HCT116 (cell line): ENCODE data around the gene LRRC3. TPM values are rescaled to one million over a fixed set of nuclear protein-coding genes. Genes with fewer than 3 reads are reported as not detected.

Experiments used
- ATAC-seq: fragments of 200-7000 bp; cut with Tn5 transposase; 2 replicates; pipeline ENCODE4 v1.9.1; 2020; ENCODE audit warnings: mild to moderate bottlenecking, moderate library complexity
- BruUV-seq: library from RNA; stranded (reverse); fragments of 400-500 nt; replicated peaks from 2 replicates; lab custom pipeline; 2021; lab: Mats Ljungman, UMichigan
- CTCF ChIA-PET: fragments of 300-600 bp; sonication (Branson Sonifier 250); formaldehyde crosslinking; loops from one replicate; lab custom pipeline; 2021; ENCODE audit warnings: antibody characterized with exemption; lab: Charles Lee
- POLR2A ChIA-PET: fragments of 300-600, 350-600 bp; sonication (Branson Sonifier 250); formaldehyde crosslinking; loops from one replicate; lab custom pipeline; 2021; ENCODE audit warnings: antibody characterized with exemption; lab: Charles Lee
- RAD21 ChIA-PET, 2 experiments: fragments of 300-600 bp; sonication (Branson Sonifier 250); formaldehyde crosslinking; loops; one replicate each; lab custom pipeline; 2023; ENCODE audit warnings: low total read pairs in 2 of 2; ENCODE audit not compliant: uncharacterized antibody in 2 of 2, unreplicated experiment in 2 of 2, low non-redundant PET in 1 of 2; lab: Charles Lee
- DNase-seq: peaks from one replicate; pipeline ENCODE4 v3.0.0-alpha.2; 2010; ENCODE audit warnings: low read depth, low spot score
- H2AFZ ChIP-seq: fragments of 200-600 bp; shearing (Covaris generic), sonication (generic); 2 replicates; pipeline ENCODE4 v1.6.1; 2017; ENCODE audit warnings: low read depth, mixed run types, mixed read lengths, antibody characterized with exemption, low read length; ENCODE audit not compliant: poor library complexity, severe bottlenecking
- H3K27ac ChIP-seq: 2 replicates; pipeline ENCODE4 v1.5.1; 2012; ENCODE audit warnings: low read depth, low read length
- H3K27me3 ChIP-seq: fragments of 200-600 bp; sonication (generic); 2 replicates; pipeline ENCODE4 v1.6.1; 2016; ENCODE audit warnings: mixed run types, low read length, mixed read lengths; ENCODE audit not compliant: insufficient read depth
- H3K36me3 ChIP-seq, 2 experiments: fragments of 200-500 bp in 1 of 2; fragments of 200-600 bp in 1 of 2; sonication (Bioruptor generic) in 1 of 2; sonication (generic) in 1 of 2; 2 replicates each; pipeline versions ENCODE4 v1.5.1 to v1.6.1; 2014 to 2016; ENCODE audit warnings: low read length in 2 of 2, inconsistent platforms in 1 of 2, mixed read lengths in 1 of 2, mixed run types in 1 of 2; ENCODE audit not compliant: insufficient read depth in 2 of 2, control insufficient read depth in 1 of 2
- H3K4me1 ChIP-seq, 2 experiments: fragments of 200-600 bp in 1 of 2; sonication (generic) in 1 of 2; 2 replicates each; pipeline versions ENCODE4 v1.5.1 to v1.6.1; 2012 to 2017; ENCODE audit warnings: low read length in 2 of 2, inconsistent platforms in 1 of 2, mild to moderate bottlenecking in 1 of 2, mixed read lengths in 1 of 2, mixed run types in 1 of 2, moderate library complexity in 1 of 2; ENCODE audit not compliant: insufficient read depth in 2 of 2, control insufficient read depth in 1 of 2
- H3K4me2 ChIP-seq: fragments of 200-600 bp; sonication (generic); 2 replicates; pipeline ENCODE4 v1.6.1; 2017; ENCODE audit warnings: mixed run types, low read length, mixed read lengths
- H3K4me3 ChIP-seq, 2 experiments: fragments of 200-600 bp in 1 of 2; sonication (generic) in 1 of 2; replicated peaks in 1 of 2; 2 replicates each; pipeline ENCODE4 v1.5.1; 2011 to 2016; ENCODE audit warnings: low read length in 2 of 2, control low read depth in 1 of 2, low read depth in 1 of 2, mild to moderate bottlenecking in 1 of 2, mixed read lengths in 1 of 2, mixed run types in 1 of 2
- H3K79me2 ChIP-seq: fragments of 200-600 bp; sonication (generic); 2 replicates; pipeline ENCODE4 v1.6.1; 2017; ENCODE audit warnings: mild to moderate bottlenecking, mixed run types, low read length, moderate library complexity, mixed read lengths; ENCODE audit not compliant: insufficient read depth
- H3K9ac ChIP-seq: fragments of 200-600 bp; sonication (generic); 2 replicates; pipeline ENCODE4 v1.6.1; 2016; ENCODE audit warnings: low read length, mixed read lengths
- H3K9me2 ChIP-seq: fragments of 200-600 bp; sonication (generic), shearing (Covaris generic); 2 replicates; pipeline ENCODE4 v1.6.1; 2017; ENCODE audit warnings: mixed run types, mild to moderate bottlenecking, moderate library complexity; ENCODE audit not compliant: insufficient read depth
- H3K9me3 ChIP-seq, 2 experiments: fragments of 200-500 bp in 1 of 2; fragments of 200-600 bp in 1 of 2; sonication (Bioruptor generic) in 1 of 2; sonication (generic) in 1 of 2; 2 replicates each; pipeline ENCODE4 v1.6.1; 2014 to 2017; ENCODE audit warnings: low read length in 2 of 2, mixed read lengths in 2 of 2, inconsistent platforms in 1 of 2, low read depth in 1 of 2, mild to moderate bottlenecking in 1 of 2, mixed run types in 1 of 2, moderate library complexity in 1 of 2; ENCODE audit not compliant: control insufficient read depth in 1 of 2, insufficient read depth in 1 of 2
- H4K20me1 ChIP-seq: fragments of 200-600 bp; sonication (generic), shearing (Covaris generic); 2 replicates; pipeline ENCODE4 v1.6.1; 2017; ENCODE audit warnings: mixed run types, mild to moderate bottlenecking, moderate library complexity; ENCODE audit not compliant: insufficient read depth
- CBX3 ChIP-seq: IDR thresholded peaks from 2 replicates; pipeline ENCODE4 v1.6.1; 2012; ENCODE audit warnings: low read depth
- CEBPB ChIP-seq: IDR thresholded peaks from 2 replicates; pipeline ENCODE4 v1.6.1; 2012; ENCODE audit warnings: low read depth
- EGR1 ChIP-seq: IDR thresholded peaks from 2 replicates; pipeline ENCODE4 v1.6.1; 2012; ENCODE audit warnings: low read depth
- ELF1 ChIP-seq: IDR thresholded peaks from 2 replicates; pipeline ENCODE4 v1.6.1; 2012; ENCODE audit warnings: low read depth, borderline replicate concordance
- EZH2 ChIP-seq: fragments of 200-600 bp; sonication (generic); IDR thresholded peaks from 2 replicates; pipeline ENCODE4 v1.6.1; 2017; ENCODE audit warnings: antibody characterized with exemption, mixed run types
- JUND ChIP-seq: IDR thresholded peaks from 2 replicates; pipeline ENCODE4 v1.6.1; 2012
- POLR2A ChIP-seq: IDR thresholded peaks from 2 replicates; pipeline ENCODE4 v1.7.0; 2011; ENCODE audit warnings: borderline replicate concordance; ENCODE audit not compliant: insufficient read depth, insufficient read length; ENCODE audit errors: extremely low read depth
- SIN3A ChIP-seq: IDR thresholded peaks from 2 replicates; pipeline ENCODE4 v1.6.1; 2012; ENCODE audit warnings: low read depth
- ZFX ChIP-seq: fragments of 450-650 bp; IDR thresholded peaks from 2 replicates; pipeline ENCODE4 v1.6.1; 2017
- intact Hi-C: fragments of 100-400 bp; cut with micrococcal nuclease; formaldehyde crosslinking; loops from 2 replicates; pipeline ENCODE4 v1.10.0; 2022
- total RNA-seq: library from RNA; stranded (reverse); gene quantifications from one replicate; pipeline ENCODE4 v1.2.1, GENCODE V29; 2021; ENCODE audit not compliant: unreplicated experiment
- TF ChIP-seq, protein P1 (sequence below): IDR thresholded peaks from 2 replicates; pipeline ENCODE4 v1.6.1; 2012
- TF ChIP-seq, protein P2 (sequence below), 3 experiments: fragments of 200-600 bp in 1 of 3; sonication (generic) in 1 of 3; IDR thresholded peaks in 2 of 3; conservative IDR thresholded peaks in 1 of 3; 2 replicates each; pipeline ENCODE4 v1.5.1; 2012 to 2017; ENCODE audit warnings: low read depth in 2 of 3, low read length in 2 of 3, antibody characterized with exemption in 1 of 3, borderline replicate concordance in 1 of 3, control low read depth in 1 of 3, mild to moderate bottlenecking in 1 of 3, mixed read lengths in 1 of 3, mixed run types in 1 of 3, moderate library complexity in 1 of 3; ENCODE audit not compliant: insufficient read depth in 1 of 3
- TF ChIP-seq, protein P3 (sequence below): IDR thresholded peaks from 2 replicates; pipeline ENCODE4 v1.6.1; 2012
- TF ChIP-seq, protein P4 (sequence below): IDR thresholded peaks from 2 replicates; pipeline ENCODE4 v1.6.1; 2012; ENCODE audit warnings: low read depth

LRRC3 gene
- total RNA-seq, 1 experiment from 2014 or later, result 7.5 TPM

DNA sequence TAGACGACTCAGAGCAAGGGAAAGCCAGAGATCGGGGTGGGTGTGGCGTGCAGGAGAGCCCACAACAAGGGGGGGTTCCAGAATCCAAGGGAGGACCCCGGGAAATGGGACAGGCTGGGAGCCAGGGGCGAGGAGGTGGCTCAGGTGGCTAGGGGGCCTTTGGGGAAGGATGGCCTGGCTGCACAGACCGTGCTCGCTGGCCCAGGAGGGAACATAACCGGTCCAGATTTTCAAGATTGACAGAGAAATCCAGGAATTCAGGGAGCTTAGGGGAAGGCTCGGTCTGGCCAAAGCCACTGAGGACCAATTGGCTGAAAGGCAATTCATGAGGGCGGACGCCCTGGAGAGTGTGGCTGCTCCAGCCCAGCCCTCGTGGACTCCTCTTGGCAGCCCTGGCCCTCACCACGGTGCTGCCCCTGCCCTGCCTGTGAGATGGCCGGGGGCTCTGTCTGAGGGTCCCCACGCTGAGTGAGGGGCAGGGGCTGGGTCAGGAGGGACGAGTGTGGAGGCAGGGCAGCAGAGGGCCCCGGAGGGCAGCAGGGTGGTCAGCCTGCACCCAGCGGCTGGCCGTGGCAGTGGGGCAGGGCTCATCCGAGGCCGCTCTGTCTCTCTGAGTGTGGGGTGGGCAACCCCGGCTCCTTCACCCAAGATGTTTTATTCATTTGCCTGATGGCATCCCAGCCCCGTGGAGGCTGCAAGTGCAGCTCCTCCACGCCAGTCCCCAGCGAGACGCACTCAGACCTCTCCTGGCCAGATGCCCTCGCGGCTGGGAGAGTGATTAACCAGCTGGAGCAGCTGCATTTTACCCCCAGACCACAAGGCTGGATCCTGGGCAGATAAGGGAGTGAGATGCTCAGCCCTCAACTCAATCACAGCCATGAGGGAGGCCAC is 5.6 kb upstream of the LRRC3 start:
- RAD21 ChIA-PET, result no interaction called here
- TF ChIP-seq, protein P1, sequence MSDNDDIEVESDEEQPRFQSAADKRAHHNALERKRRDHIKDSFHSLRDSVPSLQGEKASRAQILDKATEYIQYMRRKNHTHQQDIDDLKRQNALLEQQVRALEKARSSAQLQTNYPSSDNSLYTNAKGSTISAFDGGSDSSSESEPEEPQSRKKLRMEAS, result no peak
- TF ChIP-seq JUND (no peak), EGR1 (no peak), ELF1 (no peak), ZFX (no peak), CBX3 (no peak), EZH2 (no peak), SIN3A (no peak), POLR2A (no peak), CEBPB (no peak)
- TF ChIP-seq, protein P2, sequence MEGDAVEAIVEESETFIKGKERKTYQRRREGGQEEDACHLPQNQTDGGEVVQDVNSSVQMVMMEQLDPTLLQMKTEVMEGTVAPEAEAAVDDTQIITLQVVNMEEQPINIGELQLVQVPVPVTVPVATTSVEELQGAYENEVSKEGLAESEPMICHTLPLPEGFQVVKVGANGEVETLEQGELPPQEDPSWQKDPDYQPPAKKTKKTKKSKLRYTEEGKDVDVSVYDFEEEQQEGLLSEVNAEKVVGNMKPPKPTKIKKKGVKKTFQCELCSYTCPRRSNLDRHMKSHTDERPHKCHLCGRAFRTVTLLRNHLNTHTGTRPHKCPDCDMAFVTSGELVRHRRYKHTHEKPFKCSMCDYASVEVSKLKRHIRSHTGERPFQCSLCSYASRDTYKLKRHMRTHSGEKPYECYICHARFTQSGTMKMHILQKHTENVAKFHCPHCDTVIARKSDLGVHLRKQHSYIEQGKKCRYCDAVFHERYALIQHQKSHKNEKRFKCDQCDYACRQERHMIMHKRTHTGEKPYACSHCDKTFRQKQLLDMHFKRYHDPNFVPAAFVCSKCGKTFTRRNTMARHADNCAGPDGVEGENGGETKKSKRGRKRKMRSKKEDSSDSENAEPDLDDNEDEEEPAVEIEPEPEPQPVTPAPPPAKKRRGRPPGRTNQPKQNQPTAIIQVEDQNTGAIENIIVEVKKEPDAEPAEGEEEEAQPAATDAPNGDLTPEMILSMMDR (IDR thresholded peaks at IDR 0.05 in 2 of 3, conservative IDR thresholded peaks at IDR 0.05 in 1 of 3; ENCODE audit: borderline replicate concordance in 1 of 3, insufficient read depth in 1 of 3, low read depth in 2 of 3, low read length in 2 of 3), result no peak
- TF ChIP-seq, protein P3, sequence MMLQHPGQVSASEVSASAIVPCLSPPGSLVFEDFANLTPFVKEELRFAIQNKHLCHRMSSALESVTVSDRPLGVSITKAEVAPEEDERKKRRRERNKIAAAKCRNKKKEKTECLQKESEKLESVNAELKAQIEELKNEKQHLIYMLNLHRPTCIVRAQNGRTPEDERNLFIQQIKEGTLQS, result no peak
- TF ChIP-seq, protein P4, sequence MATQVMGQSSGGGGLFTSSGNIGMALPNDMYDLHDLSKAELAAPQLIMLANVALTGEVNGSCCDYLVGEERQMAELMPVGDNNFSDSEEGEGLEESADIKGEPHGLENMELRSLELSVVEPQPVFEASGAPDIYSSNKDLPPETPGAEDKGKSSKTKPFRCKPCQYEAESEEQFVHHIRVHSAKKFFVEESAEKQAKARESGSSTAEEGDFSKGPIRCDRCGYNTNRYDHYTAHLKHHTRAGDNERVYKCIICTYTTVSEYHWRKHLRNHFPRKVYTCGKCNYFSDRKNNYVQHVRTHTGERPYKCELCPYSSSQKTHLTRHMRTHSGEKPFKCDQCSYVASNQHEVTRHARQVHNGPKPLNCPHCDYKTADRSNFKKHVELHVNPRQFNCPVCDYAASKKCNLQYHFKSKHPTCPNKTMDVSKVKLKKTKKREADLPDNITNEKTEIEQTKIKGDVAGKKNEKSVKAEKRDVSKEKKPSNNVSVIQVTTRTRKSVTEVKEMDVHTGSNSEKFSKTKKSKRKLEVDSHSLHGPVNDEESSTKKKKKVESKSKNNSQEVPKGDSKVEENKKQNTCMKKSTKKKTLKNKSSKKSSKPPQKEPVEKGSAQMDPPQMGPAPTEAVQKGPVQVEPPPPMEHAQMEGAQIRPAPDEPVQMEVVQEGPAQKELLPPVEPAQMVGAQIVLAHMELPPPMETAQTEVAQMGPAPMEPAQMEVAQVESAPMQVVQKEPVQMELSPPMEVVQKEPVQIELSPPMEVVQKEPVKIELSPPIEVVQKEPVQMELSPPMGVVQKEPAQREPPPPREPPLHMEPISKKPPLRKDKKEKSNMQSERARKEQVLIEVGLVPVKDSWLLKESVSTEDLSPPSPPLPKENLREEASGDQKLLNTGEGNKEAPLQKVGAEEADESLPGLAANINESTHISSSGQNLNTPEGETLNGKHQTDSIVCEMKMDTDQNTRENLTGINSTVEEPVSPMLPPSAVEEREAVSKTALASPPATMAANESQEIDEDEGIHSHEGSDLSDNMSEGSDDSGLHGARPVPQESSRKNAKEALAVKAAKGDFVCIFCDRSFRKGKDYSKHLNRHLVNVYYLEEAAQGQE, result no peak
- TF ChIP-seq, all 23 proteins: peak for 0
- Histone ChIP-seq H3K36me3 (no peaks in the 10 kb centered on the region), H3K27me3 (peaks cover 26% of the 10 kb centered on the region), H3K79me2 (no peaks in the 10 kb centered on the region), H2AFZ (no peak overlapping the region), H3K27ac (no peak overlapping the region), H3K4me1 (peaks cover 2 to 4% of the 10 kb centered on the region in 2 experiments; a peak in 3 of 4 replicates), H3K9ac (no peak overlapping the region), H3K4me2 (no peak overlapping the region), H3K9me2 (no peaks in the 10 kb centered on the region), H3K4me3 (no peak overlapping the region), H3K9me3 (no peaks in the 10 kb centered on the region), H4K20me1 (no peaks in the 10 kb centered on the region)
- BruUV-seq, result no TSS peak
- intact Hi-C loops, result no loop called here
- ChIA-PET CTCF (no interaction called here), POLR2A (no interaction called here)
- ATAC-seq, result no peak
- DNase-seq, result no peak
